Prostate gland (tissue), 2 donors: ENCODE data around the gene CLSTN1. TPM values are rescaled to one million over a fixed set of nuclear protein-coding genes. Genes with fewer than 3 reads are reported as not detected.

ENCODE experiments used
- DNase-seq: peaks from one replicate; pipeline ENCODE4 v3.0.0-alpha.2; 2019; ENCODE audit warnings: low spot score
- H3K27ac ChIP-seq, 2 donors: fragments of 200-600 bp; sonication (generic); 2 replicates each; pipeline ENCODE4 v1.5.1; 2017 to 2019
- H3K27me3 ChIP-seq: fragments of 200-600 bp; sonication (generic); replicated peaks from 2 replicates; pipeline ENCODE4 v1.5.1; 2019; ENCODE audit not compliant: insufficient read depth
- H3K36me3 ChIP-seq, 2 donors: fragments of 200-600 bp; sonication (generic); 1 replicate in 1 of 2; 2 replicates in 1 of 2; pipeline versions ENCODE4 v1.5.1 to v1.8.1; 2017 to 2019
- H3K4me1 ChIP-seq: fragments of 200-600 bp; sonication (generic); replicated peaks from 2 replicates; pipeline ENCODE4 v1.5.1; 2019
- H3K4me3 ChIP-seq, 2 donors: fragments of 200-600 bp; sonication (generic); 2 replicates each; pipeline ENCODE4 v1.5.1; 2017 to 2019
- H3K9me3 ChIP-seq: fragments of 200-600 bp; sonication (generic); 2 replicates; pipeline ENCODE4 v1.5.1; 2017
- CTCF ChIP-seq, 4 experiments: fragments of 200-600 bp in 2 of 4; fragments of 450-650 bp in 2 of 4; sonication (generic) in 2 of 4; IDR thresholded peaks; 1 replicate in 3 of 4; 2 replicates in 1 of 4; pipeline ENCODE4 v1.5.1; 2016 to 2019; ENCODE audit warnings: antibody characterized with exemption in 4 of 4, mild to moderate bottlenecking in 2 of 4, moderate library complexity in 2 of 4
- POLR2A ChIP-seq: fragments of 450-650 bp; IDR thresholded peaks from one replicate; pipeline ENCODE4 v1.6.1; 2016; ENCODE audit warnings: antibody characterized with exemption, mild to moderate bottlenecking
- POLR2AphosphoS5 ChIP-seq: sonication (generic); formaldehyde crosslinking; IDR thresholded peaks from one replicate; pipeline ENCODE4 v1.6.1; 2017; ENCODE audit warnings: antibody characterized with exemption
- WGBS: methylation state at CpG from one replicate; pipeline ENCODE4 v1.1.5; 2018; 5-methylcytosine and 5-hydroxymethylcytosine counted together
- intact Hi-C: fragments of 100-400 bp; cut with DNase I; formaldehyde crosslinking; loops from one replicate; pipeline ENCODE4 v1.14.2; 2022
- total RNA-seq, 2 donors: library from RNA; depleted of rRNA; stranded (reverse); fragments of >200 nt; gene quantifications; one replicate each; pipeline ENCODE4 v1.1.0, GENCODE V29; 2016

The CLSTN1 gene
- total RNA-seq, 2 donors from 2014 or later: 133 to 230 TPM

- intact Hi-C loops: no loop called here
- 90% methylated on average over 5 of the region's 5 CpGs for WGBS
These were observed 37.1 kb upstream of the CLSTN1 start for GRCh38 chr1:9860887-9861286.

GRCh38 chr1:9859281-9860014 is 35.7 kb upstream of the CLSTN1 start:
- intact Hi-C loops: no loop called here
- no peak for DNase-seq
- H3K27me3 ChIP-seq: no peaks in the 10 kb centered on the region
- H3K4me3 ChIP-seq: no peak overlapping the region
- H3K4me1 ChIP-seq: no peaks in the 10 kb centered on the region
- no peak overlapping the region for H3K27ac ChIP-seq
- H3K36me3 ChIP-seq: no peaks in the 10 kb centered on the region
- WGBS: 48% methylated on average over 5 of the region's 5 CpGs
- H3K9me3 ChIP-seq: no peaks in the 10 kb centered on the region
- no peak for TF ChIP-seq POLR2A
- TF ChIP-seq CTCF (IDR thresholded peaks at IDR 0.05): no peak

More at GRCh38 chr1:9860887-9861286, 37.1 kb upstream of the CLSTN1 start:
- Histone ChIP-seq H3K9me3 (no peaks in the 10 kb centered on the region), H3K36me3 (no peaks in the 10 kb centered on the region), H3K4me1 (no peaks in the 10 kb centered on the region), H3K27ac (no peak overlapping the region), H3K27me3 (no peaks in the 10 kb centered on the region), H3K4me3 (no peak overlapping the region)
- DNase-seq: no peak
- no peak for TF ChIP-seq POLR2AphosphoS5
- TF ChIP-seq POLR2A: no peak
- no peak for TF ChIP-seq CTCF (IDR thresholded peaks at IDR 0.05)

- no peak for TF ChIP-seq CTCF (IDR thresholded peaks at IDR 0.05)
- TF ChIP-seq POLR2AphosphoS5: no peak
- TF ChIP-seq POLR2A: no peak
- H3K27ac ChIP-seq: no peak overlapping the region
- no peaks in the 10 kb centered on the region for H3K27me3 ChIP-seq
- intact Hi-C loops: no loop called here
- 98% methylated on average over 6 of the region's 6 CpGs for WGBS
- H3K4me3 ChIP-seq: no peak overlapping the region
- no peaks in the 10 kb centered on the region for H3K36me3 ChIP-seq
- no peaks in the 10 kb centered on the region for H3K4me1 ChIP-seq
- H3K9me3 ChIP-seq: no peaks in the 10 kb centered on the region
- DNase-seq: no peak
These were observed 34.7 kb upstream of the CLSTN1 start for GRCh38 chr1:9858293-9859035.

GRCh38 chr1:9855186-9855585 is 31.4 kb upstream of the CLSTN1 start:
- no peaks in the 10 kb centered on the region for H3K4me1 ChIP-seq
- H3K4me3 ChIP-seq: no peak overlapping the region
- DNase-seq: no peak
- H3K36me3 ChIP-seq: no peaks in the 10 kb centered on the region
- no peaks in the 10 kb centered on the region for H3K27me3 ChIP-seq
- H3K27ac ChIP-seq: no peak overlapping the region
- WGBS: 87% methylated on average over 1 of the region's 1 CpG
- intact Hi-C loops: no loop called here
- no peaks in the 10 kb centered on the region for H3K9me3 ChIP-seq
- TF ChIP-seq CTCF (IDR thresholded peaks at IDR 0.05) (no peak), POLR2AphosphoS5 (no peak), POLR2A (no peak)

GRCh38 chr1:9853249-9853595 is 29.5 kb upstream of the CLSTN1 start:
- TF ChIP-seq POLR2AphosphoS5: no peak
- no peak for TF ChIP-seq CTCF (IDR thresholded peaks at IDR 0.05)
- TF ChIP-seq POLR2A: no peak
- Histone ChIP-seq H3K27me3 (no peaks in the 10 kb centered on the region), H3K4me1 (no peaks in the 10 kb centered on the region), H3K9me3 (no peaks in the 10 kb centered on the region), H3K27ac (no peak overlapping the region), H3K36me3 (no peaks in the 10 kb centered on the region), H3K4me3 (no peak overlapping the region)
- intact Hi-C loops: no loop called here
- DNase-seq: no peak
- 87% methylated on average over 4 of the region's 4 CpGs for WGBS
